HepG2 (cell line): Measurements from ENCODE around the gene FBXO48. TPM values are rescaled to one million over a fixed set of nuclear protein-coding genes. Genes with fewer than 3 reads are reported as not detected.
A peak's percentile ranks its signal among the peaks of the same experiment; 100 is the strongest.

Experiments used
- ARNT2 ChIP-seq: sonication (generic); formaldehyde crosslinking; IDR thresholded peaks from 2 replicates; pipeline ENCODE4 v1.8.0; 2022; ENCODE audit warnings: mild to moderate bottlenecking, low read depth, missing genetic modification reagents, moderate library complexity
- ASH2L ChIP-seq: fragments of 300-600, 200-600 bp; sonication (generic); IDR thresholded peaks from 2 replicates; pipeline ENCODE4 v1.7.0; 2017; ENCODE audit warnings: low read depth, mild to moderate bottlenecking, moderate library complexity, mixed read lengths, low read length; ENCODE audit not compliant: insufficient read length
- CCAR2 ChIP-seq: fragments of 200-400 bp; formaldehyde crosslinking; optimal IDR thresholded peaks from 2 replicates; pipeline ENCODE3; 2018; ENCODE audit warnings: low read depth, mild to moderate bottlenecking, low read length, moderate library complexity
- DMTF1 ChIP-seq: sonication (generic); formaldehyde crosslinking; IDR thresholded peaks from 2 replicates; pipeline ENCODE4 v1.4.0; 2020; ENCODE audit warnings: mild to moderate bottlenecking, missing genetic modification reagents
- NFKBIZ ChIP-seq: IDR thresholded peaks from 2 replicates; pipeline ENCODE4 v1.6.1; 2018; ENCODE audit warnings: missing genetic modification reagents, missing compliant biosample characterization
- STAT6 ChIP-seq: sonication (generic); formaldehyde crosslinking; IDR thresholded peaks from 2 replicates; pipeline ENCODE4 v1.4.0; 2020; ENCODE audit warnings: missing genetic modification reagents, mild to moderate bottlenecking, borderline replicate concordance
- ZMAT5 ChIP-seq: sonication (generic); formaldehyde crosslinking; IDR thresholded peaks from 2 replicates; pipeline ENCODE4 v1.5.0; 2020; ENCODE audit warnings: mild to moderate bottlenecking, low read depth, missing genetic modification reagents, borderline replicate concordance
- ZNF10 ChIP-seq: sonication (generic); formaldehyde crosslinking; IDR thresholded peaks from 2 replicates; pipeline ENCODE4 v1.4.0; 2020; ENCODE audit warnings: mild to moderate bottlenecking, low read depth, missing genetic modification reagents, borderline replicate concordance
- ZNF136 ChIP-seq: sonication (generic); formaldehyde crosslinking; IDR thresholded peaks from 2 replicates; pipeline ENCODE4 v1.8.1; 2022; ENCODE audit warnings: low read depth, mild to moderate bottlenecking, moderate library complexity, missing genetic modification reagents
- ZNF331 ChIP-seq: sonication (generic); formaldehyde crosslinking; IDR thresholded peaks from 2 replicates; pipeline ENCODE4 v1.4.0; 2020; ENCODE audit warnings: missing genetic modification reagents
- ZNF564 ChIP-seq: sonication (generic); formaldehyde crosslinking; IDR thresholded peaks from 2 replicates; pipeline ENCODE4 v1.8.1; 2023; ENCODE audit warnings: mild to moderate bottlenecking, missing genetic modification reagents
- ZNF572 ChIP-seq: sonication (generic); formaldehyde crosslinking; IDR thresholded peaks from 2 replicates; pipeline ENCODE4 v1.5.1; 2020; ENCODE audit warnings: mild to moderate bottlenecking, missing genetic modification reagents
- ZNF629 ChIP-seq: sonication (generic); formaldehyde crosslinking; conservative IDR thresholded peaks from 2 replicates; pipeline ENCODE4 v1.5.0; 2020; ENCODE audit warnings: missing genetic modification reagents
- ZNF724P ChIP-seq: sonication (generic); formaldehyde crosslinking; IDR thresholded peaks from 2 replicates; pipeline ENCODE4 v1.8.0; 2022; ENCODE audit warnings: missing genetic modification reagents, borderline replicate concordance
- polyA plus RNA-seq, 8 experiments: library from polyadenylated mRNA; depleted of rRNA in 3 of 8; stranded (reverse) in 7 of 8; unstranded in 1 of 8; fragments of >200 nt; fragmentation: Illumina TruSeq in 4 of 8; extraction: Trizol in 4 of 8; gene quantifications; 2 replicates each; pipeline versions ENCODE4 v1.2.1 to v1.2.3, GENCODE V29; 2011 to 2016; ENCODE audit warnings: low read depth in 4 of 8, missing spikeins in 1 of 8, mixed read lengths in 1 of 8; ENCODE audit not compliant: insufficient read depth in 1 of 8
- total RNA-seq, 5 experiments: library from RNA; depleted of rRNA; stranded (reverse); fragments of >200 nt; fragmentation: Illumina TruSeq; extraction: Trizol; gene quantifications; 2 replicates each; pipeline ENCODE4 v1.2.3, GENCODE V29; 2016; ENCODE audit warnings: low read depth in 1 of 5
- TF ChIP-seq, protein P1 (sequence below): sonication (generic); formaldehyde crosslinking; IDR thresholded peaks from 2 replicates; pipeline ENCODE4 v1.8.1; 2023; ENCODE audit warnings: mild to moderate bottlenecking, missing genetic modification reagents
- TF ChIP-seq, protein P2 (sequence below), 2 experiments: IDR thresholded peaks; 2 replicates each; pipeline ENCODE4 v1.6.1; 2011 to 2012; ENCODE audit warnings: low read length in 2 of 2, borderline replicate concordance in 1 of 2, low read depth in 1 of 2, mild to moderate bottlenecking in 1 of 2, moderate library complexity in 1 of 2

FBXO48 gene
- total and polyA plus RNA-seq, 2 of the 13 experiments (the other 11 are each of a cell fraction or from before 2014, with no cell fraction given) = 0.42 to 1.1 TPM

DNA sequence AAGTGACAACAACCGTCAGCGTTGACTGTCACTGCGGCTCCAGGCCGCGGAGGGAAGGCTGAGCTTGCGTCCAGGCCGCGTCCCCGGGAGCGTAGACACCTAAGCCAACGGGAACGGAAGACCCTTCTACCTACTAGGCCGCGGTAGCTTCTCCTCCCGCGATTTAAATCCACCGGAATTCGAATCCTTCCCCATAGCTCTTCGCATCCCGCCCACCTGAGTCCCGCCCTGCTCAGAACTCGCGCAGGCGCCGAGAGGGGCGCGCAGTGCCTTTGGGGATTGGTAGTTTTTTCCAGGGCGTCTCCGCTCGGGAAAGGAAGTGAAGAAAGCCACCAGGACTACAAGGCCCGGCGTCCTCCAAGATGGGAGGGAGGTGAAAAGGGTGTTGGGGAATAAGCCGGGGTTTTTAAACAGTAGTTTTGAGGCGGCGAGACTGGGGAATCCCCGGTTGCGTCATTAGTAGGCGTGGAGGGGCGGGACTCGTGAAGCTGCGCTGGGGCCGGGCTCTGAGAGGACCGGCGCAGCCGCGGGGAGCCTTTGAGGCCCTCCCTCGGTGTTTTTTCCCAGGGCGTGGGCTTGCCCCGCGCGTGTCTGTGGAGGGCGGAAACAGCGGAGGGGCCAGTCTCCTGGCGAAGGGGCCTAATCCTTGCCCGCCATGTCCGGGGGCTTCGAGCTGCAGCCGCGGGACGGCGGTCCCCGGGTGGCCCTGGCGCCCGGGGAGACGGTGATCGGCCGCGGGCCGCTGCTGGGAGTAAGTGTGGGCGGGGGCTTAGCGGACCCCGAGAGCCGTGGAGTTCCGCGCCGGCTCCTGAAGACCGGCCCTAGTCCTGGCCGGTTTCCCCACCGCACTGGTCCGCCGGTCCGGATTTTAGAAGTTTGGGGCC, at the start of gene FBXO48, which contains the start of gene APLF (continued):
- no peak for TF ChIP-seq ZMAT5
- TF ChIP-seq ZNF331 = peak; percentile 53; the same call in 1 of the 2 replicates
- no peak for TF ChIP-seq DMTF1 (CRISPR knock-in tag)
- TF ChIP-seq ZNF136 = peak; percentile 71; the same call in 1 of the 2 replicates
- TF ChIP-seq, protein P1, sequence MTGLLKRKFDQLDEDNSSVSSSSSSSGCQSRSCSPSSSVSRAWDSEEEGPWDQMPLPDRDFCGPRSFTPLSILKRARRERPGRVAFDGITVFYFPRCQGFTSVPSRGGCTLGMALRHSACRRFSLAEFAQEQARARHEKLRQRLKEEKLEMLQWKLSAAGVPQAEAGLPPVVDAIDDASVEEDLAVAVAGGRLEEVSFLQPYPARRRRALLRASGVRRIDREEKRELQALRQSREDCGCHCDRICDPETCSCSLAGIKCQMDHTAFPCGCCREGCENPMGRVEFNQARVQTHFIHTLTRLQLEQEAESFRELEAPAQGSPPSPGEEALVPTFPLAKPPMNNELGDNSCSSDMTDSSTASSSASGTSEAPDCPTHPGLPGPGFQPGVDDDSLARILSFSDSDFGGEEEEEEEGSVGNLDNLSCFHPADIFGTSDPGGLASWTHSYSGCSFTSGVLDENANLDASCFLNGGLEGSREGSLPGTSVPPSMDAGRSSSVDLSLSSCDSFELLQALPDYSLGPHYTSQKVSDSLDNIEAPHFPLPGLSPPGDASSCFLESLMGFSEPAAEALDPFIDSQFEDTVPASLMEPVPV (CRISPR knock-in tag) = peak; percentile 65; the same call in 1 of the 2 replicates
- TF ChIP-seq, protein P2, sequence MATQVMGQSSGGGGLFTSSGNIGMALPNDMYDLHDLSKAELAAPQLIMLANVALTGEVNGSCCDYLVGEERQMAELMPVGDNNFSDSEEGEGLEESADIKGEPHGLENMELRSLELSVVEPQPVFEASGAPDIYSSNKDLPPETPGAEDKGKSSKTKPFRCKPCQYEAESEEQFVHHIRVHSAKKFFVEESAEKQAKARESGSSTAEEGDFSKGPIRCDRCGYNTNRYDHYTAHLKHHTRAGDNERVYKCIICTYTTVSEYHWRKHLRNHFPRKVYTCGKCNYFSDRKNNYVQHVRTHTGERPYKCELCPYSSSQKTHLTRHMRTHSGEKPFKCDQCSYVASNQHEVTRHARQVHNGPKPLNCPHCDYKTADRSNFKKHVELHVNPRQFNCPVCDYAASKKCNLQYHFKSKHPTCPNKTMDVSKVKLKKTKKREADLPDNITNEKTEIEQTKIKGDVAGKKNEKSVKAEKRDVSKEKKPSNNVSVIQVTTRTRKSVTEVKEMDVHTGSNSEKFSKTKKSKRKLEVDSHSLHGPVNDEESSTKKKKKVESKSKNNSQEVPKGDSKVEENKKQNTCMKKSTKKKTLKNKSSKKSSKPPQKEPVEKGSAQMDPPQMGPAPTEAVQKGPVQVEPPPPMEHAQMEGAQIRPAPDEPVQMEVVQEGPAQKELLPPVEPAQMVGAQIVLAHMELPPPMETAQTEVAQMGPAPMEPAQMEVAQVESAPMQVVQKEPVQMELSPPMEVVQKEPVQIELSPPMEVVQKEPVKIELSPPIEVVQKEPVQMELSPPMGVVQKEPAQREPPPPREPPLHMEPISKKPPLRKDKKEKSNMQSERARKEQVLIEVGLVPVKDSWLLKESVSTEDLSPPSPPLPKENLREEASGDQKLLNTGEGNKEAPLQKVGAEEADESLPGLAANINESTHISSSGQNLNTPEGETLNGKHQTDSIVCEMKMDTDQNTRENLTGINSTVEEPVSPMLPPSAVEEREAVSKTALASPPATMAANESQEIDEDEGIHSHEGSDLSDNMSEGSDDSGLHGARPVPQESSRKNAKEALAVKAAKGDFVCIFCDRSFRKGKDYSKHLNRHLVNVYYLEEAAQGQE (IDR thresholded peaks at IDR 0.05; ENCODE audit: borderline replicate concordance in 1 of 2, low read depth in 1 of 2, low read length in 2 of 2) = peak in 1 of 2 experiments; percentile 57; a peak in 1 of 4 replicates
- no peak for TF ChIP-seq ZNF572 (CRISPR knock-in tag)
- TF ChIP-seq ASH2L = peak; percentile 85
- no peak for TF ChIP-seq ZNF10 (CRISPR knock-in tag)
- TF ChIP-seq ZNF564 (CRISPR knock-in tag) = no peak
- peak; percentile 85 for TF ChIP-seq ARNT2
- peak; percentile 78; the same call in 1 of the 2 replicates for TF ChIP-seq STAT6 (CRISPR knock-in tag)
- TF ChIP-seq ZNF629 (CRISPR knock-in tag) = no peak
- TF ChIP-seq ZNF724P = no peak; the same call in 1 of the 2 replicates
- TF ChIP-seq CCAR2 = no peak
- peak; percentile 29; the same call in 1 of the 2 replicates for TF ChIP-seq NFKBIZ
